ENCODE measurements around the gene ITPR2. TPM values are rescaled to one million over a fixed set of nuclear protein-coding genes. Genes with fewer than 3 reads are reported as not detected.
A peak's percentile ranks its signal among the peaks of the same experiment; 100 is the strongest.
"Not testable (repeated sequence)": the region's sequence is repeated elsewhere in the genome, so short reads cannot be mapped to it uniquely, and the experiment has no call there.

The ITPR2 gene
- total RNA-seq, 1 donor from 2014 or later = 16.7 TPM

DNA sequence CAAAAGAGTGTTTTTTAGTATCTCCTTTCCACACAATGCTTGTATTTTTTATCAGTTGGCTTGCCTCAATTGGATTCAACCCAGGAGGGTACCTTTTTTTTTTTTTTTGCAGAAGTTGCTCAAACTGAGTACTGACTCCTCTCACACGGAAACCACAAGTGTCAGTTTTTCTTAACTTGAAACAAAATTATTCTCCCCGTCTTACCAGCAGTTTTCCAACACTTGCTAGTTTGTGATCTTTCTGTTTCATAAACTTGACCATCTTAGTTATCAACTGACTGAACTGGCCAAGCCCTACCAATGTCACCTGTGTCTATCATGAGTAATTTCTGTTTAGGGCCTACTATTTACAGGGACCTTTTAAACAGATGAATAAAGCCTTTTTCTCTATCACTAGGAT lies 34.1 kb upstream of the ITPR2 start:
- Mint-ChIP-seq H3K36me3 (ENCODE audit: low read depth) (no peaks in the 10 kb centered on the region), H3K27me3 (ENCODE audit: low read depth) (no peaks in the 10 kb centered on the region), H3K9me3 (no peaks in the 10 kb centered on the region), H3K4me1 (no peaks in the 10 kb centered on the region), H3K27ac (ENCODE audit: unreplicated experiment) (no peak overlapping the region), H3K4me3 (no peak overlapping the region)
- TF ChIP-seq, protein P1, sequence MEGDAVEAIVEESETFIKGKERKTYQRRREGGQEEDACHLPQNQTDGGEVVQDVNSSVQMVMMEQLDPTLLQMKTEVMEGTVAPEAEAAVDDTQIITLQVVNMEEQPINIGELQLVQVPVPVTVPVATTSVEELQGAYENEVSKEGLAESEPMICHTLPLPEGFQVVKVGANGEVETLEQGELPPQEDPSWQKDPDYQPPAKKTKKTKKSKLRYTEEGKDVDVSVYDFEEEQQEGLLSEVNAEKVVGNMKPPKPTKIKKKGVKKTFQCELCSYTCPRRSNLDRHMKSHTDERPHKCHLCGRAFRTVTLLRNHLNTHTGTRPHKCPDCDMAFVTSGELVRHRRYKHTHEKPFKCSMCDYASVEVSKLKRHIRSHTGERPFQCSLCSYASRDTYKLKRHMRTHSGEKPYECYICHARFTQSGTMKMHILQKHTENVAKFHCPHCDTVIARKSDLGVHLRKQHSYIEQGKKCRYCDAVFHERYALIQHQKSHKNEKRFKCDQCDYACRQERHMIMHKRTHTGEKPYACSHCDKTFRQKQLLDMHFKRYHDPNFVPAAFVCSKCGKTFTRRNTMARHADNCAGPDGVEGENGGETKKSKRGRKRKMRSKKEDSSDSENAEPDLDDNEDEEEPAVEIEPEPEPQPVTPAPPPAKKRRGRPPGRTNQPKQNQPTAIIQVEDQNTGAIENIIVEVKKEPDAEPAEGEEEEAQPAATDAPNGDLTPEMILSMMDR (conservative IDR thresholded peaks at IDR 0.05) = no peak
- DNase-seq (ENCODE audit: low read depth, low spot score) = no peak

DNA sequence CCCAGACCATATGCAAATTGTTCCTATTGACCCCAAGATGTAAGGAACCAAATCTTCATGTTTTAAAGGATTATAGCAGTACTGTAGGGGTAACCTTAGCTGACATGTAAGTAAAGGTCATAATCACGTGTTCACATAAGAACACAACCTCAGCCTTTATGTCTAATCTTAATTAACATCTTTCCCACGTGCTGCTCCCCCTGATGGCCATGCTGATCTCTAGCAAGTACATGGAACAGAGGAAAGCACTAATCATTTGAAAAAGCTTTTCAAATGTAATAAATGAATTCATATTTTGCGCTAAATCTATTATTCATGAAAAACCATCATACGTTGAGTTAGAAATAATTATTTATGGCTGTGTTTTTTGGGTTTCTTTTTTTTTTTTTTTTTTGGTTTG lies 30.5 kb upstream of the ITPR2 start:
- no peak for DNase-seq (ENCODE audit: low read depth, low spot score)
- Mint-ChIP-seq H3K36me3 (ENCODE audit: low read depth) (no peaks in the 10 kb centered on the region), H3K27me3 (ENCODE audit: low read depth) (no peaks in the 10 kb centered on the region), H3K4me3 (no peak overlapping the region), H3K4me1 (no peaks in the 10 kb centered on the region), H3K27ac (ENCODE audit: unreplicated experiment) (no peak overlapping the region), H3K9me3 (no peaks in the 10 kb centered on the region)
- TF ChIP-seq, protein P1 (conservative IDR thresholded peaks at IDR 0.05) = peak; percentile 45

DNA sequence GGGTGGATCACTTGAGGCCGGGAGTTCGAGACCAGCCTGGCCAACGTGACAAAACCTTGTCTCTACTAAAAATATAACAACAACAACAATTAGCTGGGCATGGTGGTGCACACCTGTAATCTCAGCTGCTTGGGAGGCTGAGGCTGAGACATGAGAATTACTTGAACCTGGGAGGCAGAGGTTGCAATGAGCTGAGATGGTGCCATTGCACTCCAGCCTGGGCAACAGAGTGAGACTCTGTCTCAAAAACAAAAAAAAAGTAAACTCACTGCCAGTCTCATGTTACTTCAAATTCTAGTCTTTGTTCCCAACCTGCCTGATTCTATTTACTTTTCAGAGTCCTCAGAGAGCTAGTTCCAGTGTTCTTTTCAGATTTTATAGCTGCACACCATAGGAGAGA lies 29.8 kb upstream of the ITPR2 start:
- not testable (repeated sequence) for H3K36me3 Mint-ChIP-seq (ENCODE audit: low read depth); H3K9me3 Mint-ChIP-seq; H3K27me3 Mint-ChIP-seq (ENCODE audit: low read depth); H3K4me1 Mint-ChIP-seq; DNase-seq (ENCODE audit: low read depth, low spot score); H3K4me3 Mint-ChIP-seq; H3K27ac Mint-ChIP-seq (ENCODE audit: unreplicated experiment)

DNA sequence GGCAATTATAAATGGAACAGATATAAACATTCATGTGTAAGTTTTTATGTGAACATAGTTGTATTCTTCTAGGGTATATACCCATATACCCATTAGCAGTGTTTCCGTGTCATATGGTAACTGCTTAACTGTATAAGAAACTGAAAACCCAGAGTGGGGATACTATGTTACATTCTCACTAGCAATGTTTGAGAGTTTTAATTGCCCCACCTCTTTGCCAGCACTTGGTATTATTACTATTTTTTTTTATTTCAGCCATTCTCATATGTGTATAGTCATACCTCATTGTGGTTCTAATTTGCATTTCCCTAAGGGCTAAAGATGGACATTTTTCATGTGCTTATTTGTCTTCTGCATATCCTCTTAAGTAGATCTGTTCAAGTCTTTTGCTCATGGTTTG lies 28.7 kb upstream of the ITPR2 start:
- Mint-ChIP-seq H3K36me3 (ENCODE audit: low read depth) (no peaks in the 10 kb centered on the region), H3K9me3 (no peaks in the 10 kb centered on the region), H3K4me1 (no peaks in the 10 kb centered on the region), H3K27me3 (ENCODE audit: low read depth) (no peaks in the 10 kb centered on the region), H3K27ac (ENCODE audit: unreplicated experiment) (no peak overlapping the region), H3K4me3 (no peak overlapping the region)
- DNase-seq (ENCODE audit: low read depth, low spot score) = no peak
- TF ChIP-seq, protein P1 (conservative IDR thresholded peaks at IDR 0.05) = no peak

DNA sequence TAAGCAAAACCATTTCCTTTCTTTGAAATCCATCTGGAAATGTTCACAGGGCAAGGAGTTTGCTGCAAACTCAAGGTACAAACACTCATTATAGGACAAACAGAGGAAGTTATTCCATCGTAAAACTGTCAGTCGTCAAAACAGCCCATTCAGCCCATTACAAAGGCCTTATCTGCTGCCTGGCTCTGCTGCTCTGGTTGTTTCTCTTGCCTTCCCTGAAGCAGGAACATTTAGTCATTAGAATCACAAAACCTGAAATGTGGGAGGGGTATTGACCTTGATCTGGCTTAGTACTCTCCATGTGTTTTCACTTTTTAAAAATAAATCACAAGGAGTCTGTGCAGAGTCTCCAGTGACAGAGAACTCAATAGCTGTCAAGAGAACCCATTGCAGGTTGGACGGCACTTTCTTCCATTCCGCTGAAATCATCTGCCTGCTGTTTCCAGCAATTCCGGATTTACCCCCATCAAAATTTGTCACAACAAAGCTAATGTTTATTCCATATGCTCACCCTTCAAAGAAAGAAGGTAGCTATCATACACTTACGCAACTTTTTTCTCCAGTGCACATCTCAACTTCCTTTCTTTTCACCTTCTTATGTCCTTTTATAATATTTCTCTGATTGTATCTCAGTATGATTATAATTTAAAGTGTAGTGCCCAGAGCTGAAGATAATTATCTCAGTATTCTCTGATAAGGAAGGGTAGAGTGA lies 24.6 kb upstream of the ITPR2 start:
- Mint-ChIP-seq H3K27me3 (ENCODE audit: low read depth) (no peaks in the 10 kb centered on the region), H3K27ac (ENCODE audit: unreplicated experiment) (no peak overlapping the region), H3K4me1 (no peaks in the 10 kb centered on the region), H3K36me3 (ENCODE audit: low read depth) (no peaks in the 10 kb centered on the region), H3K9me3 (no peaks in the 10 kb centered on the region), H3K4me3 (no peak overlapping the region)
- no peak for DNase-seq (ENCODE audit: low read depth, low spot score)
- TF ChIP-seq, protein P1 (conservative IDR thresholded peaks at IDR 0.05) = no peak

DNA sequence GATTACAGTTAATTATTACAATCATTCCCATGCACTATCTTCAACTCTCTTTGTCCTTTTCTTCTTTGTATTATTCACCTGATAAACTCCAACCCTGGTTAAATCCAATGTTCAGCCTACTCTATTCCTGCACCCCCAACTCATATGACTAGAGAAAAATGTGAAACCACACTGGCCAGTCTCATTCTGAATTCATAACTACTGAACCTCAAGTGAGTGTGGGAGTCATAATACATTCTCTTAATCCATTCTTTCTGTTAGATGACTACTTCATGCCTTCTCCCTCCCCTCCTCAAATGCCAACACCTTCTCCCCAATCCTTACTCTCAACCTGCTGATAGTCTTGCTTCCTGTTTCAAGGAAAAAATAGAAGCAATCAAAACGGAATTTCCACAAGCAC lies 22.3 kb upstream of the ITPR2 start:
- Mint-ChIP-seq H3K27me3 (ENCODE audit: low read depth) (no peaks in the 10 kb centered on the region), H3K4me1 (no peaks in the 10 kb centered on the region), H3K4me3 (no peak overlapping the region), H3K27ac (ENCODE audit: unreplicated experiment) (no peak overlapping the region), H3K9me3 (no peaks in the 10 kb centered on the region), H3K36me3 (ENCODE audit: low read depth) (no peaks in the 10 kb centered on the region)
- TF ChIP-seq, protein P1 (conservative IDR thresholded peaks at IDR 0.05) = no peak
- no peak for DNase-seq (ENCODE audit: low read depth, low spot score)
